ENCODE results near the gene ZNF358. TPM values are rescaled to one million over a fixed set of nuclear protein-coding genes. Genes with fewer than 3 reads are reported as not detected.

The ZNF358 gene
- total RNA-seq: 10.0 and 12.7 TPM in 2 replicates

DNA sequence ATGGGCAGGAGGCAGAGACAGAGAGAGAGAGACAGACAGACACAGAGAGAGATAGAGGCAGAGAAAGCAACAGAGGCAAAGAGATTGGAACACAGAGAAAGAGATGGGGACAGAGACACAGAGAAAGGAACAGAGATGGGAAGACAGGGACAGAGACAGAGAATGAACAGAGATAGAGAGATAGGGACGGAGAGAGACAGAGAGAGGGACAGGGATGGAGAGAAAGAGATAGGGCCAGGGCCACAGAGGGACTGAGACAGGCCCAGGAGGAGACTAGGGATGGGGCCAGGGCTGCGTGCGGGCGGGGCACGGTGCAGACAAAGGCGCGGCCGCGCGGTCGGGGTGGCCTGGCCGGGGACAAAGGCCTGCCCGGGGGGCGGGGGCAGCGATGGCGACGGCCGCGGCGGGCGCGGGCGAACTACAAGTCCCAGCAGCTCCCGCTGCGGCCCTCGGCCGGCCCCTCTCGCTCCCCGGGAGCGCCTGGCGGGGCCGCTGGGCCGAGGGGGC is at the start of gene ZNF358:
Gene ZNF358 (plus strand): TSS at position 459 of the 507 bp plus-strand sequence. CDS start 3,140 bp downstream, outside the sequence.

DNA sequence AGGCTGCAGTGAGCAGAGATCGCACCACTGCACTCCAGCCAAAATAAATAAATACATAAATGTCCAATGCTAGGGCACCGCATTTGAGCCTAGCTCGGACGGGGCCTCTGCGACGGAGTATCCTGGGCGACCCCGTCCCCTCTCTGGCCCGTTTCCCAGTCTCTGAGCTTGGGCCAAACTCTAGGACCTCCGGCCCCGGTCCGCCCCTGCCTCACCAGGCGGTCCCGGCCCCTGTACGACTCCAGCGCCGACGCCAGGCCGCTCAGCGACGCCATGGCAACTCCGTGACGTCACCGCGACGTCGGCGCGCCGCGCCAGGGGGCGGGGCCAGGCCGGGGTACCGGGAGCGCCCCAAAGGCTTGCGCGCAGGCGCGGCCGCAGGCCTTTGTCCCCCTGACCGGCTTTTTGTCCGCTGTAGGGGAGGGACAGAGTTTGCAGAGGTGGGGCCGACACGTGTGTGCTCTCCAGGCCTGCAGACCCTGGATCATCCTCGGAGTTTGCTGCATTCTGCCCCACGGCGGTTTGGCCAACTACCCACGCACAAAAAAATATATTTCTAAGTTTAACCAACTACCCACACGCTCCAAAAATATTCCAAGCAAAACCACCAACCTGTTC is 27.1 kb upstream of the ZNF358 start, which contains the start of gene PEX11G:
Gene PEX11G (minus strand): TSS at position 300 of the 618 bp plus-strand sequence. CDS start 25 bp downstream, at position 275.

DNA sequence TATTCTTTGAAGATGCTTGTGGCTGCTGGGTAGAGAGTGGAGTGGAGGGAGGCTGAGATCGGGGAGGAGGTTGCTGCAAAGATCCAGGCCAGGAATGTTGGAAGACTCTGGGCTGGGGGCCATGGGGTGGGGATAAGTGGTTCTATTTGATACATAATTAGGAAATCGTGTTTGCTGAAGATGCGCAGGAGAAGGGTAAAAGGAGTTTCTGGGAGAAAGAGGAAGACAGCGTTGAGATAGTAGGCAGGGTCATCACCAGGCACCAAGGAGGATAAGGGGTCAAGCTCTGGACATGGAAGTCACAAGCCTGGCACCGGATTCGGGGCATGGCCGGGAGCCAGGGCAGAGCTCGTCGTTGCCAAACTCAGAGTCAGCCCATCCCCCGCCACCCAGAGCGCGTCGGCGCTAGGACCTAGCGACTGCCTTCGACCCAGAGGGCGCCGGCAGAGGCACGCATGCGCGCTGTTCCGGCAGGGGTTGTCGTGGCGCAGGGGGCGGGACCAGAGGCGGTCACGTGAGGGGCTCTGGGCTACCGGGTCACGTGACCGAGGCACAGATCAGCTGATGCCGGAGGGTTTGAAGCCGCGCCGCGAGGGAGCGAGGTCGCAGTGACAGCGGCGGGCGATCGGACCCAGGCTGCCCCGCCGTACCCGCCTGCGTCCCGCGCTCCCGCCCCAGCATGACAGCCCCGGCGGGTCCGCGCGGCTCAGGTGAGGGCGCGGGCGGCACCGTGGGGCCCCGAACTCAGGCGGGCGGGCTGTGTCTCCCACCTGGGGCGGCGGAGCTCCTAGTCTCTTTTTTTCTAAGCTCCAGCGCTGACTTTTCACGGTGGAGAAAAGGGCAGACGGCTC is 6.4 kb downstream of the ZNF358 start, which contains the start of gene MCOLN1:
Gene MCOLN1 (plus strand): TSS at position 553 of the 851 bp plus-strand sequence. CDS start 127 bp downstream, at position 680.

DNA sequence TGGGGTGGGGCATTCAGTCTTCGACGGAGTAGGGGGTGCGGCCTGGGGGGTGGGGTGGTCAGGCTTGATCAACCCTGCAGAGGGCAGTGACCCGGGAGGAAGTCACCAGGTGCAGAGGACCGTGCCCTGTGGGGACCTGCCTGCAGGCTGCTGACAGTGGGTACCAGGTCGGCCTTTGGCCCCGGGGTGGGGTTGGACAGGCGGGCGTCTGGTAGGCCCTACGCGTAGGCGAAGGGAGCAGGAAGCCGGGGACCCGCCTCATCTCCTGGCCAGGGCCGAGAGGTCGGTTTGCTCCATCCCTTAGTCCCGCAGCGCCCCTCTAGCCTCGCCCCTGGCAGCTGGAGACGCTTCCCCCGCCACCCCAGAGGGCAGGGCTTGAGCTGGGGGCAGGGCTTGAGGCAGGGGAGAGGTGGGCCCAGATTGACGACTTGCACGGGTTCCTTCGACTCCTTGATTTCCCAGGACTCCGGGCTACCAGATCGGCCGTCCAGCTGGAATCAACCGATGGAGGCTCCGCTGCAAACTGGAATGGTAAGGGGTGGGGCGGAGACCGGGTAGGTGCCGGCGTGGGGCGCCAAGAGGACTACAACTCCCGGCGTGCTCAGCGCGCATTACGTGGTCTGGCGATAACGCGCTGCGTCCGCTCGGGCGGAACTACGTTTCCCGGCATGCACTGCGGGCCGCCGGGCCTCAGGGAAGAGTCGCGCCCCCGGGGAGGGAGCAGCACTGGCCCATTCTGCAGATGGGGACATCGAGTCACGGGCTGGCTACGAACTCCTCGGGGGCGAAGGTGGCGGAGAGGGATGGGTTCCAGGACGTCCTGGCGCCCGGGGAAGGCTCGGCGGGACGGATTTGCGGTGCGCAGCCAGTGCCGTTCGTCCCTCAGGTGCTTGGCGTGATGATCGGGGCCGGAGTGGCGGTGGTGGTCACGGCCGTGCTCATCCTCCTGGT is 19.4 kb downstream of the ZNF358 start, which contains the start of gene PNPLA6:
Gene PNPLA6 (plus strand): TSS at position 671 of the 951 bp plus-strand sequence. CDS start 72 bp downstream, at position 743.

Other genes with a start within 250 kb of the ZNF358 start
- 21.6 and 50.0 TPM in 2 replicates for gene INSR, start 221.7 kb upstream of the ZNF358 start, total RNA-seq
- 29.6 and 31.0 TPM in 2 replicates for gene ARHGEF18, start 167.2 kb upstream of the ZNF358 start, total RNA-seq
- gene PEX11G, start 27.1 kb upstream of the ZNF358 start, total RNA-seq: 0.91 and 3.2 TPM in 2 replicates
- gene MCOLN1, start 6.5 kb downstream of the ZNF358 start, total RNA-seq: 1.3 and 3.0 TPM in 2 replicates
- 68.2 and 79.0 TPM in 2 replicates for gene PNPLA6, start 19.6 kb downstream of the ZNF358 start, total RNA-seq
- under 0.01 TPM in 1 of 2 replicates, not detected in the other for gene CAMSAP3, start 79.8 kb downstream of the ZNF358 start, total RNA-seq
- gene XAB2, start 113.4 kb downstream of the ZNF358 start, total RNA-seq: 22.4 and 23.7 TPM in 2 replicates
- gene PET100, start 113.7 kb downstream of the ZNF358 start, total RNA-seq: 7.3 and 41.3 TPM in 2 replicates
- gene PCP2, start 117.6 kb downstream of the ZNF358 start, total RNA-seq: not detected in 2 replicates
- 18.8 and 31.5 TPM in 2 replicates for gene STXBP2, start 121.0 kb downstream of the ZNF358 start, total RNA-seq
- gene RETN, start 152.9 kb downstream of the ZNF358 start, total RNA-seq: not detected in 2 replicates
- not detected in 2 replicates for gene MCEMP1, start 161.0 kb downstream of the ZNF358 start, total RNA-seq
- 77.8 and 89.3 TPM in 2 replicates for gene TRAPPC5, start 164.7 kb downstream of the ZNF358 start, total RNA-seq
- not detected in 2 replicates for gene FCER2, start 186.0 kb downstream of the ZNF358 start, total RNA-seq
- gene CLEC4G, start 216.0 kb downstream of the ZNF358 start, total RNA-seq: not detected in 2 replicates
- not detected in 2 replicates for gene CD209, start 231.4 kb downstream of the ZNF358 start, total RNA-seq
- 0.97 TPM in 1 of 2 replicates, not detected in the other for gene CLEC4M, start 247.1 kb downstream of the ZNF358 start, total RNA-seq

Measured in epithelial cell of umbilical artery (primary cell).